GM20431 (cell line): ENCODE data around the gene ANKMY2.
"Not testable (repeated sequence)": the region's sequence is repeated elsewhere in the genome, so short reads cannot be mapped to it uniquely, and the experiment has no call there.

Source experiments
- in situ Hi-C: fragments of 300-500 bp; cut with MseI, MboI; formaldehyde crosslinking; loops from one replicate; pipeline ENCODE4 v1.15.0; 2020; ENCODE audit warnings: low sequenced_read_pairs; ENCODE audit not compliant: unreplicated experiment

ANKMY2 gene

GRCh38 chr7:16634271-16634738 is 11.2 kb downstream of the ANKMY2 start:
- in situ Hi-C loops, result no loop called here

- in situ Hi-C loops, result no loop called here
Measured at GRCh38 chr7:16630654-16631053, 14.9 kb downstream of the ANKMY2 start.

GRCh38 chr7:16627236-16627635 is 18.3 kb downstream of the ANKMY2 start:
- in situ Hi-C loops, result no loop called here

- in situ Hi-C loops, result no loop called here
Measured at GRCh38 chr7:16626388-16626787, 19.2 kb downstream of the ANKMY2 start.

- in situ Hi-C loops, result no loop called here
Measured at GRCh38 chr7:16619979-16620408, 25.6 kb downstream of the ANKMY2 start.

GRCh38 chr7:16616542-16616941 is 29.0 kb downstream of the ANKMY2 start:
- in situ Hi-C loops, result no loop called here

GRCh38 chr7:16616122-16616521 is 29.4 kb downstream of the ANKMY2 start:
- in situ Hi-C loops, result no loop called here

GRCh38 chr7:16615228-16615627 is 30.3 kb downstream of the ANKMY2 start:
- in situ Hi-C loops, result no loop called here

GRCh38 chr7:16611711-16612110 is 33.8 kb downstream of the ANKMY2 start:
- in situ Hi-C loops, result no loop called here

GRCh38 chr7:16609842-16610450 is 35.6 kb downstream of the ANKMY2 start:
- in situ Hi-C loops, result no loop called here

GRCh38 chr7:16606704-16607103 is 38.9 kb downstream of the ANKMY2 start:
- in situ Hi-C loops, result no loop called here

GRCh38 chr7:16604054-16604453 is 41.5 kb downstream of the ANKMY2 start:
- in situ Hi-C loops, result no loop called here

- in situ Hi-C loops, result no loop called here
Measured at GRCh38 chr7:16603633-16604032, 41.9 kb downstream of the ANKMY2 start.

GRCh38 chr7:16599860-16600259 is 45.7 kb downstream of the ANKMY2 start:
- in situ Hi-C loops, result no loop called here

- in situ Hi-C loops, result no loop called here
Measured at GRCh38 chr7:16598015-16598414, 47.5 kb downstream of the ANKMY2 start.

- in situ Hi-C loops, result not testable (repeated sequence)
Measured at GRCh38 chr7:16595596-16595995, 50.0 kb downstream of the ANKMY2 start.

- in situ Hi-C loops, result no loop called here
Measured at GRCh38 chr7:16594676-16595075, 50.9 kb downstream of the ANKMY2 start.

GRCh38 chr7:16594061-16594460 is 51.5 kb downstream of the ANKMY2 start:
- in situ Hi-C loops, result no loop called here

- in situ Hi-C loops, result no loop called here
Measured at GRCh38 chr7:16592395-16592794, 53.2 kb downstream of the ANKMY2 start.

- in situ Hi-C loops, result no loop called here
Measured at GRCh38 chr7:16590424-16590823, 55.1 kb downstream of the ANKMY2 start.

GRCh38 chr7:16589881-16590280 is 55.7 kb downstream of the ANKMY2 start:
- in situ Hi-C loops, result no loop called here

GRCh38 chr7:16587790-16588189 is 57.8 kb downstream of the ANKMY2 start:
- in situ Hi-C loops, result no loop called here
